ENCODE data around the gene LIPM.

Gene LIPM

GRCh38 chr10:88861036-88861435, 58.5 kb downstream of the LIPM start:
- in situ Hi-C loops (cut with HindIII; ENCODE audit: low pct_ligation_motif_present, low pct_unique_long_range_greater_than_20kb, low sequenced_read_pairs): no loop called here
- no peak for DNase-seq

- peak; percentile 29 for DNase-seq
- in situ Hi-C loops (cut with HindIII; ENCODE audit: low pct_ligation_motif_present, low pct_unique_long_range_greater_than_20kb, low sequenced_read_pairs): no loop called here
Measured at GRCh38 chr10:88865281-88865876, 62.8 kb downstream of the LIPM start.

- in situ Hi-C loops (cut with HindIII; ENCODE audit: low pct_ligation_motif_present, low pct_unique_long_range_greater_than_20kb, low sequenced_read_pairs): no loop called here
- DNase-seq: no peak
Measured at GRCh38 chr10:88866454-88866853, 63.9 kb downstream of the LIPM start.

- in situ Hi-C loops (cut with HindIII; ENCODE audit: low pct_ligation_motif_present, low pct_unique_long_range_greater_than_20kb, low sequenced_read_pairs): no loop called here
- no peak for DNase-seq
Measured at GRCh38 chr10:88870089-88870488, 67.6 kb downstream of the LIPM start.

Measured in ACHN (cell line).